HEK293T (cell line): ENCODE results near the gene HEPN1.
"Not testable (repeated sequence)": the region's sequence is repeated elsewhere in the genome, so short reads cannot be mapped to it uniquely, and the experiment has no call there.

Source experiments
- CTCF ChIA-PET: fragments of 350-600 bp; formaldehyde crosslinking; extraction: SDS; loops from one replicate; lab custom pipeline; 2021; ENCODE audit warnings: antibody characterized with exemption, inconsistent platforms; lab: Yijun Ruan, JAX
- POLR2A ChIA-PET: fragments of 350-600 bp; formaldehyde crosslinking; extraction: SDS; loops from one replicate; lab custom pipeline; 2020; ENCODE audit warnings: antibody characterized with exemption, inconsistent platforms; lab: Yijun Ruan, JAX
- DNase-seq: peaks from one replicate; pipeline ENCODE4 v3.0.0; 2012; ENCODE audit warnings: mixed read lengths; ENCODE audit errors: extremely low spot score
- ARNT ChIP-seq: fragments of 450-650 bp; IDR thresholded peaks from 2 replicates; pipeline ENCODE4 v1.6.1; 2017; ENCODE audit warnings: mild to moderate bottlenecking
- BHLHE40 ChIP-seq: fragments of 450-650 bp; IDR thresholded peaks from 2 replicates; pipeline ENCODE4 v1.6.1; 2016; ENCODE audit warnings: mild to moderate bottlenecking, moderate library complexity, borderline replicate concordance
- CTBP1 ChIP-seq: fragments of 450-650 bp; IDR thresholded peaks from 2 replicates; pipeline ENCODE4 v1.6.1; 2016; ENCODE audit warnings: borderline replicate concordance
- ELF4 ChIP-seq: fragments of 450-650 bp; IDR thresholded peaks from 2 replicates; pipeline ENCODE4 v1.6.1; 2017; ENCODE audit warnings: antibody characterized with exemption
- FOXA1 ChIP-seq: fragments of 450-650 bp; IDR thresholded peaks from 2 replicates; pipeline ENCODE4 v1.6.1; 2016; ENCODE audit warnings: mild to moderate bottlenecking
- FOXK2 ChIP-seq: fragments of 450-650 bp; IDR thresholded peaks from 2 replicates; pipeline ENCODE4 v1.6.1; 2016; ENCODE audit warnings: mild to moderate bottlenecking
- FOXM1 ChIP-seq: fragments of 450-650 bp; IDR thresholded peaks from 2 replicates; pipeline ENCODE4 v1.6.1; 2017; ENCODE audit warnings: mild to moderate bottlenecking, borderline replicate concordance
- HDGF ChIP-seq: fragments of 450-650 bp; IDR thresholded peaks from 2 replicates; pipeline ENCODE4 v1.6.1; 2017; ENCODE audit warnings: antibody characterized with exemption, borderline replicate concordance
- L3MBTL2 ChIP-seq: fragments of 450-650 bp; conservative IDR thresholded peaks from 2 replicates; pipeline ENCODE4 v1.6.1; 2016; ENCODE audit warnings: mild to moderate bottlenecking
- LEF1 ChIP-seq: fragments of 450-650 bp; IDR thresholded peaks from 2 replicates; pipeline ENCODE4 v1.6.1; 2017; ENCODE audit warnings: mild to moderate bottlenecking, borderline replicate concordance
- SP1 ChIP-seq: fragments of 450-650 bp; IDR thresholded peaks from 2 replicates; pipeline ENCODE4 v1.6.1; 2017
- SUZ12 ChIP-seq: fragments of 450-650 bp; IDR thresholded peaks from 2 replicates; pipeline ENCODE4 v1.6.1; 2016; ENCODE audit warnings: mild to moderate bottlenecking
- TARDBP ChIP-seq: fragments of 450-650 bp; IDR thresholded peaks from 2 replicates; pipeline ENCODE4 v1.6.1; 2016
- ZNF384 ChIP-seq: fragments of 450-650 bp; IDR thresholded peaks from 2 replicates; pipeline ENCODE4 v1.6.1; 2016
- TF ChIP-seq, protein P1 (sequence below): fragments of 450-650 bp; IDR thresholded peaks from 2 replicates; pipeline ENCODE4 v1.6.1; 2016

Gene HEPN1

DNA sequence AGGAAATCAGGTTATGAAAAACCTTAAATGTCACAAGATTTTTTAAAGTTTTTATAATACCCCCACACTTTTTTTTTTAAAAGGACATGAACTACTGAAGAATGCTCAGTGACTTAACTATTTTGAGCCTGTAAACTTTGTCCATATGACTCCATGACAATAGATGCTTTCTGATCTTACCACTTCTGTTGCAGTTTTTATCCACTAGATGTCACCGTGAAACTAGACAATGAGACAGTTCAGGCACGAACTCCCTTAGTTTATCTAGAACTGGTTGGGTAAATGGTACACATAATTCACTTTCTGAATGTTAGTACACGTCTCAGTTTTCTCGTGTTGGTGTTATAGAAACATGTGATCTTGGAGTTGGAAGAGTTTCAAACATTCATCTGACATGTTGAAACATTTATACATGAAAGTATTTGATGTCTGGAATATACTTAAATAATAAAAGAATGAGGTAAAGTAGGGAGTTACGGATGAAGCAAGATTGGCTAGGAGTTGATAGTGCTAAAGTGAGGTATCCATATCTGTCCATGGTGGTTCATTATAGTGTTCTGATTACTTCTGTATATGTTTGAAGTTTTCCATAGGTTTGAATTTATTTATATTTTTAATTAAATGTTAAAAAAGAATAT is 43.0 kb downstream of the HEPN1 start:
- ChIA-PET CTCF (no interaction called here), POLR2A (no interaction called here)
- DNase-seq, result peak; percentile 60
- no peak for TF ChIP-seq ZNF384
- no peak for TF ChIP-seq FOXM1
- TF ChIP-seq LEF1, result no peak
- TF ChIP-seq L3MBTL2, result no peak
- TF ChIP-seq HDGF, result no peak
- TF ChIP-seq FOXK2, result no peak
- TF ChIP-seq SUZ12, result no peak
- TF ChIP-seq TARDBP, result no peak
- no peak for TF ChIP-seq FOXA1
- no peak for TF ChIP-seq ARNT
- TF ChIP-seq SP1, result no peak
- no peak for TF ChIP-seq ELF4
- TF ChIP-seq, protein P1, sequence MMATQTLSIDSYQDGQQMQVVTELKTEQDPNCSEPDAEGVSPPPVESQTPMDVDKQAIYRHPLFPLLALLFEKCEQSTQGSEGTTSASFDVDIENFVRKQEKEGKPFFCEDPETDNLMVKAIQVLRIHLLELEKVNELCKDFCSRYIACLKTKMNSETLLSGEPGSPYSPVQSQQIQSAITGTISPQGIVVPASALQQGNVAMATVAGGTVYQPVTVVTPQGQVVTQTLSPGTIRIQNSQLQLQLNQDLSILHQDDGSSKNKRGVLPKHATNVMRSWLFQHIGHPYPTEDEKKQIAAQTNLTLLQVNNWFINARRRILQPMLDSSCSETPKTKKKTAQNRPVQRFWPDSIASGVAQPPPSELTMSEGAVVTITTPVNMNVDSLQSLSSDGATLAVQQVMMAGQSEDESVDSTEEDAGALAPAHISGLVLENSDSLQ, result no peak
- TF ChIP-seq CTBP1, result no peak
- TF ChIP-seq BHLHE40, result no peak

DNA sequence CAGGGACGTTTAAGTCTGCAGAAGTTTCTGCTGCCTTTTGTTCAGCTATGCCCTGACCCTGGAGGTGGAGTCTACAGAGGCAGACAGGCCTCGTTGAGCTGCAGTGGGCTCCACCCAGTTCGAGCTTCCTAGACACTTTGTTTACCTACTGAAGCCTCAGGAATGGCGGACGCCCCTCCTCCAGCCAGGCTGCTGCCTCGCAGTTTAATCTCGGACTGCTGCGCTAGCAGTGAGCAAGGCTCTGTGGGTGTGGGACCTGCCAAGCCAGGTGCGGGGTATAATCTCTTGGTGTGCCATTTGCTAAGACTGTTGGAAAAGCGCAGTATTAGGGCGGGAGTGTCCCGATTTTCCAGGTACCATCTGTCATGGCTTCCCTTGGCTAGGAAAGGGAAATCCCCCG is 49.1 kb downstream of the HEPN1 start:
- DNase-seq, POLR2A ChIA-PET, CTCF ChIA-PET: not testable (repeated sequence)
